HCT116 (cell line): ENCODE data around the gene ERBIN.
"Not testable (repeated sequence)": the region's sequence is repeated elsewhere in the genome, so short reads cannot be mapped to it uniquely, and the experiment has no call there.

ENCODE experiments used
- ELF1 ChIP-seq: IDR thresholded peaks from 2 replicates; pipeline ENCODE4 v1.6.1; 2012; ENCODE audit warnings: low read depth, borderline replicate concordance
- EZH2 ChIP-seq: fragments of 200-600 bp; sonication (generic); IDR thresholded peaks from 2 replicates; pipeline ENCODE4 v1.6.1; 2017; ENCODE audit warnings: antibody characterized with exemption, mixed run types
- JUND ChIP-seq: IDR thresholded peaks from 2 replicates; pipeline ENCODE4 v1.6.1; 2012
- RAD21 ChIP-seq: IDR thresholded peaks from 2 replicates; pipeline ENCODE4 v1.6.1; 2012; ENCODE audit warnings: low read depth, mild to moderate bottlenecking
- SRF ChIP-seq: IDR thresholded peaks from 2 replicates; pipeline ENCODE4 v1.6.1; 2012; ENCODE audit warnings: low read depth
- TCF7L2 ChIP-seq: IDR thresholded peaks from 2 replicates; pipeline ENCODE4 v1.7.0; 2011; ENCODE audit warnings: borderline replicate concordance, inconsistent platforms; ENCODE audit not compliant: insufficient read depth, insufficient read length; ENCODE audit errors: extremely low read depth
- TF ChIP-seq, protein P1 (sequence below), 3 experiments: fragments of 200-600 bp in 1 of 3; sonication (generic) in 1 of 3; IDR thresholded peaks in 2 of 3; conservative IDR thresholded peaks in 1 of 3; 2 replicates each; pipeline ENCODE4 v1.5.1; 2012 to 2017; ENCODE audit warnings: low read depth in 2 of 3, low read length in 2 of 3, antibody characterized with exemption in 1 of 3, borderline replicate concordance in 1 of 3, control low read depth in 1 of 3, mild to moderate bottlenecking in 1 of 3, mixed read lengths in 1 of 3, mixed run types in 1 of 3, moderate library complexity in 1 of 3; ENCODE audit not compliant: insufficient read depth in 1 of 3
- TF ChIP-seq, protein P2 (sequence below): IDR thresholded peaks from 2 replicates; pipeline ENCODE4 v1.6.1; 2012

GRCh38 chr5:65879668-65880256 is 46.6 kb upstream of the ERBIN start:
- TF ChIP-seq, protein P1, sequence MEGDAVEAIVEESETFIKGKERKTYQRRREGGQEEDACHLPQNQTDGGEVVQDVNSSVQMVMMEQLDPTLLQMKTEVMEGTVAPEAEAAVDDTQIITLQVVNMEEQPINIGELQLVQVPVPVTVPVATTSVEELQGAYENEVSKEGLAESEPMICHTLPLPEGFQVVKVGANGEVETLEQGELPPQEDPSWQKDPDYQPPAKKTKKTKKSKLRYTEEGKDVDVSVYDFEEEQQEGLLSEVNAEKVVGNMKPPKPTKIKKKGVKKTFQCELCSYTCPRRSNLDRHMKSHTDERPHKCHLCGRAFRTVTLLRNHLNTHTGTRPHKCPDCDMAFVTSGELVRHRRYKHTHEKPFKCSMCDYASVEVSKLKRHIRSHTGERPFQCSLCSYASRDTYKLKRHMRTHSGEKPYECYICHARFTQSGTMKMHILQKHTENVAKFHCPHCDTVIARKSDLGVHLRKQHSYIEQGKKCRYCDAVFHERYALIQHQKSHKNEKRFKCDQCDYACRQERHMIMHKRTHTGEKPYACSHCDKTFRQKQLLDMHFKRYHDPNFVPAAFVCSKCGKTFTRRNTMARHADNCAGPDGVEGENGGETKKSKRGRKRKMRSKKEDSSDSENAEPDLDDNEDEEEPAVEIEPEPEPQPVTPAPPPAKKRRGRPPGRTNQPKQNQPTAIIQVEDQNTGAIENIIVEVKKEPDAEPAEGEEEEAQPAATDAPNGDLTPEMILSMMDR (IDR thresholded peaks at IDR 0.05 in 2 of 3, conservative IDR thresholded peaks at IDR 0.05 in 1 of 3; ENCODE audit: borderline replicate concordance in 1 of 3, insufficient read depth in 1 of 3, low read depth in 2 of 3, low read length in 2 of 3), result not testable (repeated sequence)
- TF ChIP-seq JUND, result peak; percentile 76
- TF ChIP-seq SRF, result peak; percentile 28; the same call in 1 of the 2 replicates
- TF ChIP-seq EZH2, TCF7L2, ELF1: not testable (repeated sequence)
- TF ChIP-seq RAD21, result peak; percentile 11; the same call in 1 of the 2 replicates
- TF ChIP-seq, protein P2, sequence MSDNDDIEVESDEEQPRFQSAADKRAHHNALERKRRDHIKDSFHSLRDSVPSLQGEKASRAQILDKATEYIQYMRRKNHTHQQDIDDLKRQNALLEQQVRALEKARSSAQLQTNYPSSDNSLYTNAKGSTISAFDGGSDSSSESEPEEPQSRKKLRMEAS, result not testable (repeated sequence)
